Measurements from ENCODE around the gene MOXD1.

MOXD1 gene

DNA sequence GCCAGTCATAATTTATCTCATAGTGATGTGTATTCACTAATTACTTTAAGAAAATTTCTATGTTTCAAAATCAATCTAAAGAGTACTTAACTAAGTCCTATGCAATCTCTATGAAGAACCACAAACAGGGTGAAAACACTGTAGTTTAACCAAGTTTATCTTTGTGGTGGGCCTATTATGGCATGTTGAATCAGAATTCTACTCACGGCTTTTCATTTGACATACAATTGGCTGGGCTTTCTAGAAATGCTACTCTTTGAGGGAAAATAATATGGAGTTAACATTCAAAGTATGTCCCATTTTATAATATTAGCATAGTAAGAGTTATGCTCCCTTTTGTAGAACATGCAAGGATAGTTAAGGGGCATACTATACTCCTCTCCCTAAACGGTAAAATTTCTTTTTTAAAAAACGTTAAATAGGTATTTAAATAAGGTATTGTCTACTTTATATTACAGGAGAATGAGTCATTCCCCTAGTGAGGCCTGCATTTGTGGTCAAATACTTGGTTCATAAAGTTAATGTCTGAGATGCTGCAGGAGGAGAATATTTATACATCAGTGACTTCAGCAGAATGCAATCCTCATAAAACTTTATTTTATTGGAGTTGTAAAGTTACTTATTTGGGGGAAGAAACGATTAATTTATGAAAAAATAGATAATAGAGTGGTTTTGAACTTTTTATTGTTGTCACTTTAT is 1.8 kb downstream of the MOXD1 start:
- DNase-seq (ENCODE audit: low read depth) = peak; percentile 83

DNA sequence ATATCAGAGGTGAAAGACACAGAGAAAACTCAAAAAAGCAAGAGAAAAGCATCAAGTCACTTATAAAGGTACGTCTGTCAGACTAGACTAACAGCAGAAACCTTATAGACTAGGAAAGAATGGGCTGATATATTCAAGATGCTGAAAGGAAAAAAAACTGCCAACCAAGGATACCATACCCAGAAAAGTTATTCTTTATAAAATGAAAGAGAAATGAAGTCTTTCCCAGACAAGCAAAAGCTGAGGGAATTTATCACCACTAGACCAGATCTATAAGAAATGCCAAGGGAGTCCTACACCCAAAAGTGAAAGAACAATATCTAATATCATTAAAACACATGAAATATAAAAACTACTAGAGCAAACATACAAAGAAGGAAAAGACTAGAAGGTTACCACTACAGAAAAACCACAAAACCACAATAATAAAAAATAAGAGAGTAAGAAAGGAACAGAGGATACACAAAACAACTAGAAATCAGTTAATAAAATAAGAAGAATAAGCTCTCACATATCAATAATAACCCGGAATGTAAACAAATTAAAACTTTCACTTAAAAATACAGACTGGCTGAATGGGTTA is 6.2 kb downstream of the MOXD1 start:
- no peak for DNase-seq (ENCODE audit: low read depth)

DNA sequence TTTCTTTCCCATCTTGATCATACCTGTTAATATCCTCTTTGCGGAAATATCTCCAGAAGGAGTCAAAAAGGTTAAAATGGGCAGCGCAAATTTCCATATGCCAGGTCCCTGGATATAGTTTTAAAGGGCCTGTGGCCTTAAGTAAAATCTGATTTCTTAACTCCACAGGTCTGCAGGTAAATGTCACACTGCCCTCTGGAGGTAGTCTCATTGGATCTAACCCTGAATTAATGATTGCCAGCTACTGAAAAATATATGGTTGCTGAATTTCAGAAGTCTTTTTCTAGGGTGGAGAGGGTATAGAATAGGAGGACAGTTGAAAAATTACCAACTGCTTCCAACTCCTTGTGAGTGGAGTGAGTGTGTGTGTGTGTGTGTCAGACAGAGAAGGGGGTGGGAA is 8.5 kb downstream of the MOXD1 start:
- peak; percentile 61 for DNase-seq (ENCODE audit: low read depth)

DNA sequence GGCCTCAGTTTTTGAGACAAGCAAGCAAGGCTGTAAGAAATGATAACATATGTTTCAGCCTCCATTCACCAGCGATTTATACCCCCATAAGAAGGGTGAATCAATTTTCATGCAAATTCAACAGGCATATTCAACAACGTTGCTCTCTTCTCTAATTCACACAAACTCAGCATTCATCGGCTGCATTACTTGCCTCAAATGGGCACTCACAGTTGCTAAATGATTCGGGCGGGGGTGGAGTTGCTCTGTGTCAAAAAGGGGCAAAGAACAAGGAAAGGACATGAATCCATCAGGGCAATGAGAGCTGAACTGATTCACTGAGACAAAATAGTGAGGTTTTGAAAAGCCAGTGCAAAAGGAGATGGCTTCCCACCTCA is 9.0 kb downstream of the MOXD1 start:
- no peak for DNase-seq (ENCODE audit: low read depth)

- peak; percentile 98 for DNase-seq (ENCODE audit: low read depth)
Measured at GRCh38 chr6:132391391-132392269, 9.6 kb downstream of the MOXD1 start.

DNA sequence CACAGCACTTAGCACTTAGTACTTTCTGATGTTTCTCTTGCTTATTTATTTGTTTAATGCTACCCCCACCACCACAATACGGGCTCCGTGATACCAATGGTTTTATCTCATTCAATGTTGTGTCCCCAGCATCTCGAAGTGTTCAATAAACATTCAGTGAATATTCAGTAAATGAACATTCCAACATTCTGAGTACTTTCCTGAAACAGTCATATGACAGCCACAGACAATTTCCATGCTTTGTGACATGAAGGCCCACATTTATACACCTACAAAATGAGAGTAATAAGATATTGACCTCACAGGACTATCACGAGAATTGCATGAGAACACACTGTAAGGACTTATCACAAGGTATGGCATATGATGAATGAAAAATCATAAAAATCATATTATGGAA is 10.8 kb downstream of the MOXD1 start:
- peak; percentile 61 for DNase-seq (ENCODE audit: low read depth)

DNA sequence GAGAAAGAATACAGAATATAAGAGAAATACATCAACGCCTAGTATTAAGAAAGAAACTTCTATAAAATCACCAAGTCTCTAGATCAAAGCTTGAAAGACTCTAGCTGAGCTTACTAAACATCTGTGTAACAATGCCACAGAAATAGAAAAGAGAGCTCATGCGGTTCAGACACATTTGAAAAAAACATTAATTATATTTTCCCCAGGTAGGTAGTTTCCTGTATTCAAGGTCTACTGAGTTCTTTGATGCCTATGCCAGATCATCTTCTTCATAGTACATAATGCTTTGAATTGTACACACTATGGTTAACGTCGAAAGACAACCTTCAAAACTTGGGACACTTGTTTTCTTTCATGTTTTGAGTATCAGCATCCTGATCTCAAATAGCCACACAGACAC is 11.3 kb downstream of the MOXD1 start:
- DNase-seq (ENCODE audit: low read depth) = no peak

DNA sequence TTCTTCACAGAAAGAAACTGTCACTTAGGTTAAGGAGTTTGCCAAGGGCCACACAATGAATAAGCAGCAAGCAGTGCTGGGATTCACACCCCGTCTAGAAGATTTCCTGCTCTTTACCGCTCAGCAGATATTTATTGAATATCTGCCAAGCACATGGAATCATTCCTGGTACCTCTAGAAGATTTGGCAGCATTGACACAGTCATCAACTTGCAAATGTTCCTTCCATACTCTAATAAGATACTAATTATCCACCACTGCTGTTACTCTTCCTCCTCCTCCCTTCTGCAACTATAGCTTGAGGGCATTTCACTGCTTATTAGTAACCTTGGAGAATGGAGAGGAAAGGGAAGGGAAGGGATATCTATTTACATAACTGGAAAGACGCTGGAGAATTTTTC is 13.0 kb downstream of the MOXD1 start:
- peak; percentile 53 for DNase-seq (ENCODE audit: low read depth)

- DNase-seq (ENCODE audit: low read depth) = no peak
Measured at GRCh38 chr6:132382630-132383175, 18.6 kb downstream of the MOXD1 start.

GRCh38 chr6:132381381-132381780 is 19.9 kb downstream of the MOXD1 start:
- no peak for DNase-seq (ENCODE audit: low read depth)

DNA sequence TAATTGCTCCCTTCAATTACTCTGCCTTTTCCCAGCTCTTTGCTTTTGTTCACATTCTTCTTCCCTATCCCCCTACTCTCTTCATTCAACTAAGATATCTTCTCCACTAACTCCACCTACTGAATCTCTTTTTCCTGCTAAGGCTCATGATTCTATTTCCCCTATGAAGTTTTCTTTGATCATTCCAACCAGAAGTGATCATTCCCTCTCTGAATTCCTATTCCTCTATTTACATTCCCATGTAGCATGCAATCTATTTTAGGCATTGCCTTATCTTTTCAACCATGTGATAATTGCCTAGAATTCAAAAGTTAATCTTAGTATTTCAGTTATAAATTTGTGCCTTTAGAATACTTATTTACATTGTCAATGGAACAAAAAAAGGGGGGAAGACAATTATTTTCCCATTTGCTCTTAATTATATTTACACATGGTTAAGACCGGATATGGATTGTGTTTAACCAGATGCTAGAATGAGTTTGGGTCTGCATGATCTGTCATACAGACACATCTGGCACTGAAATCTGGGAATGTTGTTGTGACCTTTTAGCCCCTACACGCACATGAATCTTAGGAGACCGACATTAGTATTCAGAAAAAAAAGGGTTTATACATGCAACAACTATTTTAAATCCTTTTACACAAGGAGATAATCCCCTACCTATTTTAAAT is 20.8 kb downstream of the MOXD1 start:
- DNase-seq (ENCODE audit: low read depth) = no peak

GRCh38 chr6:132369526-132369925 is 31.7 kb downstream of the MOXD1 start:
- DNase-seq (ENCODE audit: low read depth) = peak; percentile 89

DNA sequence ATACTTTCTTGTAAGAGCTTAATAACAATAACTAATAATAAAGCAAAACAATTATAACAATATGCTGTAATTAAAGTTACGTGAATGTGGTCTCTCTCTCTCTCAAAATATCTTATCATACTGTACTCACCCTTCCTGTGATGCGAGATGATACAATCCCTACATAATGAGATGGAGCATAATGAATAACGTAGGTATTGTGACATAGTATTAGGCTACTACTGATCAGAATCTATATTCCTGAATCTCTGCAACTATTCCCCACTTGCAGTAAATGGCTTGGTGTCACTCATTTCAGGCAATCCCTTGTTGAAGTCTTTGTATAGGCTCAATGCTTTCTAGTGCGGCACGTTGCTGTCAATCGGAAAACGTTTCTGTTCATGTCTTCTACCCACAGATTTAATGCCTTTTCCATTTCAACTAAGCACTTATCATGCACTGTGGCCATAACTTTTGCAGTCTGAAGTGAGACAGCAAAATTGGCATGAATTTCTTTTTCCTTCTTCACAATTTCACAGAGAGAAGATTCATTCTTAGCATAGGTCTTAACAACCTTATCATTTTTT is 32.3 kb downstream of the MOXD1 start:
- DNase-seq (ENCODE audit: low read depth) = peak; percentile 51

DNA sequence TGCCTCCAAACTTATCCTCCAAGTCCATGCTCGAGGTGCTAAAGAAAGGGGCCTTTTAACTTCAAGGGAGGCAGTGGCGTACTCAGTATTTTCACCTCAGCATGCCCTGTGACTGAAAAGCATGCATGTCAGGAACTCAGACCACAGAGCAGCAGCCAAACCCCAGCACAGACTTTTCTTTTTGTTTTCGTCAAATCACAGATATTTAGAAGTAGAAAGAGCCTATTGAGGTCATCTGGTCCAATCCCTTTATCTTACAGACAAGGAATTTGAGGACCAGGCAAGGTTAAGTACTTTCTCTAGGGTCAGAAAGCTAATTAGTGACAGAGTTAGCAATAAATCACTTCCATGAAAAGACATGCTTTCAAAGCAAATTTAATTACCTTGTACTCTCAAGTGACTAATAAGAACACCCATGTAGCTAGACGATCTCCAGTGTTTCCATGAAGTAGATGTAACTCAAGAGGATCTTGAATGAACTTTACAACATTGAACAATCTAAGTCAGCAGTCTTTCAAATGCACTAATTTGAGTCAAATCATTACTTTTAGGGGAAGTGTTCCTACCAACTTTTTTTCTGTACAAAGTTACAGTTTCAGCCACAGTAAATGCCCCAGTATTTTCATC is 35.9 kb downstream of the MOXD1 start:
- DNase-seq (ENCODE audit: low read depth) = no peak

DNA sequence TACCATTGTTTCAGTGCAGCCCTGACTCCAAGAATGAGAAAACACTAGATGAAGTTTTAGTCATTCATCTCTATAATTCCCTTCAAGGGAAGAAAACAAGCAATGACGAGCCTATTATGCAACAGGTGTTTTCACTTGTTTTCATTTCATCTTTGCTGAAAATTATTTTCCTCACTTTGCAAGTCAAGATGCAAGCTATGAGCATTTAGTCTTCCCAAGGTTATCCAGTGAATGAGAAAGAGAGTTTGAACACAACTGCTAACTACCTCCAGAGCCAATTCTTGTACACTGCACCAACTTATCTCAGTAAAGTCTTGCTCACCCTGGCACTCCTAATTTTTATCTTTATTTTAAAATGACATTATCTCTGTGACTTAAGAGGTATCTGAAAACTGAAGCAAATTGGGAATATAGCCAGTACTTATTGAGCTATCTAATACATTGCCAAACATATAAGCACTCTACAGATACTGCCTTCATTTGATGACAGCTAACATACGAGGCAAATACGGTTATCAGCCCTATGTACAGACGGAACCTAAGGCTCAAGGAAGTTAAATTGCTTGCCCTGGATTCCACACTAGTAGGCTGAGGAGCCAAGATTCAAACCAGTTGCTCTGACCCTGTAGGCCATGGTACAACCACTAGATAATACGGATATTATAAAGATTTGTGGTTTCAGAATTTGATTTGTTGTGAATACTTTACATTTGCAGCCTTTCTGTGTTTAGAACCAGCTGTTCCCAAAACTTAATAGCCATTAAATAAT is 36.8 kb downstream of the MOXD1 start:
- DNase-seq (ENCODE audit: low read depth) = no peak

GRCh38 chr6:132362442-132363185 is 38.7 kb downstream of the MOXD1 start:
- peak; percentile 45 for DNase-seq (ENCODE audit: low read depth)

DNA sequence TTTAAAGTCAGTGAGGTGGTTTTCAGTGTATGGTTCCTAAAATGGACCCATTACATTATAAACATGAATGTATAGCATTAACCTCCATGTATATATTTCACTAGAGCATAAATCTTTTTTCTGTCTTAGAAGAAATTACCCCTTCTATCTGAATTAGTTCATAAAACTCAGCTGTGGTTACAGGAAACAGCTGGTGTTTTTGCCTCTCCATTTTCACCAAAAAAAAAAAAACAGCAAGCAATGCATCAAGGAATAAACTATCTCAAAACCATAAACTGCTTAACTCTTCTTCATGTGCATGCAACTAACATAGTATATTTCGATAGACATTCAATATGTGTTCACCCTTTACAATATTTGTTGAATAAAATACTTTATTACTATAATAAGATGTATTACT is 40.2 kb downstream of the MOXD1 start:
- no peak for DNase-seq (ENCODE audit: low read depth)

DNA sequence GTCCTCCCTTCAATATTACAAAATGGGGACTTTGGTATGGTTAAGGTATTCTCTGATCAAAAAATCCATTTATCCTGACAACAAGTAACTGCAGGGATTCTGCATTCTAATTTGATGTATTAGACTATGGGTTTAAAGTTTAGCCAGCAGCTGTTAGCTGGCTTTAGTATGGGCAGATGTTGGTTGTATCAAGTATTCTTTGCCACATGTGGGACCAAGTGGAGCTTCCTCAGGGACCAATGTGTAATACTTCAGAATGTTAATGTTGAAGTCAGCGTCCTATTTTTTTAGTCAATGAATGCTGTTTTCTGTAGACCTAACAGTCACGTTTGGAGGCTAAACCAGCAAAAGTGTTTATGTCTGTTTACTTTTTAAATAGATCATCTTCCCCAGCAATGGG is 41.4 kb downstream of the MOXD1 start:
- DNase-seq (ENCODE audit: low read depth) = no peak

DNA sequence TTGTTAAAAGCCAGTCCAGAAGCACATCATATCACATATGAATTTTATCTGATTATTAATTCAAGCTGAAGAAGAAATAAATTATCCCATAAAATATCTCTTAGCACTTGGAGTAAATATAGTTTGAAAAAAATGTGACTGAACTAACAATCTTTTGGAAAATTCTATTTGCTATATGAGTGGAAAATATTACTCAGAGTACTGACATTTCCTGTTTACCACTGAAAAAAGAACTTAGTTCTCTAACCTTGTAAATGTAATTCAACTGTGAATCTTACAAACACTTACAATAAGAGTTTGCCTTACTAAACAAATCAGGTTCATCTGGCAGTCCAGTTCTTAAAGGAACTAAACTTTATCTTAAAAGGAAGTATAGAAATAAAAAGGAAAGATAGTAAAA is 44.2 kb downstream of the MOXD1 start:
- DNase-seq (ENCODE audit: low read depth) = peak; percentile 72

Data from ELR (cell line).